C4-2B (cell line): Measurements from ENCODE around the gene TMEM196.

ENCODE experiments used
- H3K27ac ChIP-seq: fragments of 450-650 bp; 2 replicates; pipeline ENCODE4 v1.5.1; 2017
- CTCF ChIP-seq: fragments of 450-650 bp; conservative IDR thresholded peaks from 2 replicates; pipeline ENCODE4 v1.5.1; 2017; ENCODE audit warnings: mild to moderate bottlenecking
- ZFX ChIP-seq: fragments of 450-650 bp; IDR thresholded peaks from 2 replicates; pipeline ENCODE4 v1.6.1; 2017

TMEM196 gene

GRCh38 chr7:19776981-19777380, 3.6 kb upstream of the TMEM196 start:
- TF ChIP-seq ZFX: no peak
- no peak for TF ChIP-seq CTCF
- no peak overlapping the region for H3K27ac ChIP-seq

GRCh38 chr7:19775578-19775977, 2.2 kb upstream of the TMEM196 start:
- TF ChIP-seq CTCF: peak; percentile 7; the same call in 1 of the 2 replicates
- no peak for TF ChIP-seq ZFX
- H3K27ac ChIP-seq: no peak overlapping the region

GRCh38 chr7:19772306-19772705, 1.1 kb downstream of the TMEM196 start:
- TF ChIP-seq ZFX (no peak), CTCF (no peak)
- H3K27ac ChIP-seq: no peak overlapping the region

GRCh38 chr7:19762631-19763030, 10.8 kb downstream of the TMEM196 start:
- no peak for TF ChIP-seq CTCF
- no peak for TF ChIP-seq ZFX
- H3K27ac ChIP-seq: no peak overlapping the region

GRCh38 chr7:19754521-19755116, 18.8 kb downstream of the TMEM196 start:
- peak; percentile 85 for TF ChIP-seq CTCF
- no peak for TF ChIP-seq ZFX
- H3K27ac ChIP-seq: no peak overlapping the region

GRCh38 chr7:19752020-19752419, 21.4 kb downstream of the TMEM196 start:
- TF ChIP-seq CTCF (no peak), ZFX (no peak)
- H3K27ac ChIP-seq: no peak overlapping the region

- TF ChIP-seq ZFX: no peak
- no peak for TF ChIP-seq CTCF
- H3K27ac ChIP-seq: no peak overlapping the region
Observed at GRCh38 chr7:19749658-19750057, 23.8 kb downstream of the TMEM196 start.
